Measurements from ENCODE around the gene ZNF362.
A peak's percentile ranks its signal among the peaks of the same experiment; 100 is the strongest.

The ZNF362 gene

GRCh38 chr1:33297911-33298622, 41.8 kb downstream of the ZNF362 start:
- Histone ChIP-seq H2BK120ac (ENCODE audit: insufficient read depth, low read length, poor library complexity) (no peak overlapping the region), H3K4me1 (ENCODE audit: control insufficient read depth in 1 of 2, insufficient read depth in 2 of 2, low read length in 2 of 2) (peaks cover 0 to 3% of the 10 kb centered on the region in 2 experiments), H2BK5ac (ENCODE audit: low read depth, low read length, poor library complexity) (no peak overlapping the region), H3K4me2 (ENCODE audit: low read length) (no peak overlapping the region), H3K79me1 (ENCODE audit: low read length) (no peaks in the 10 kb centered on the region), H3K79me2 (ENCODE audit: control insufficient read depth, insufficient read depth, low read length, poor library complexity) (no peaks in the 10 kb centered on the region), H3K9ac (ENCODE audit: low read length) (no peak overlapping the region), H3K36me3 (ENCODE audit: control insufficient read depth in 1 of 2, insufficient read depth in 2 of 2, low read length in 2 of 2) (peaks cover 46 to 54% of the 10 kb centered on the region in 2 experiments), H4K12ac (ENCODE audit: low read depth, low read length) (peak overlapping the region; percentile 14), H2AK5ac (ENCODE audit: low read length) (no peak overlapping the region), H3K18ac (ENCODE audit: low read length) (no peak overlapping the region), H4K91ac (ENCODE audit: low read depth, low read length) (no peak overlapping the region), H3K9me3 (ENCODE audit: insufficient read depth, low read depth, low read length) (no peaks in the 10 kb centered on the region), H3K27ac (ENCODE audit: low read depth, low read length) (no peak overlapping the region), H3K27me3 (ENCODE audit: insufficient read depth, low read length) (no peaks in the 10 kb centered on the region), H3K4ac (ENCODE audit: low read depth, low read length) (no peak overlapping the region), H4K8ac (ENCODE audit: low read depth, low read length) (no peak overlapping the region), H3K4me3 (ENCODE audit: low read depth, low read length) (no peak overlapping the region), H2AFZ (ENCODE audit: insufficient read depth, low read length, poor library complexity) (no peak overlapping the region), H3K23ac (ENCODE audit: low read length) (no peak overlapping the region), H2BK12ac (ENCODE audit: low read length) (no peak overlapping the region), H3K14ac (ENCODE audit: low read length) (no peak overlapping the region)
- no peak for DNase-seq
- WGBS (ENCODE audit: extremely low coverage, insufficient coverage, insufficient read length), result no CpG with 5 or more reads among the region's 4 CpGs

DNA sequence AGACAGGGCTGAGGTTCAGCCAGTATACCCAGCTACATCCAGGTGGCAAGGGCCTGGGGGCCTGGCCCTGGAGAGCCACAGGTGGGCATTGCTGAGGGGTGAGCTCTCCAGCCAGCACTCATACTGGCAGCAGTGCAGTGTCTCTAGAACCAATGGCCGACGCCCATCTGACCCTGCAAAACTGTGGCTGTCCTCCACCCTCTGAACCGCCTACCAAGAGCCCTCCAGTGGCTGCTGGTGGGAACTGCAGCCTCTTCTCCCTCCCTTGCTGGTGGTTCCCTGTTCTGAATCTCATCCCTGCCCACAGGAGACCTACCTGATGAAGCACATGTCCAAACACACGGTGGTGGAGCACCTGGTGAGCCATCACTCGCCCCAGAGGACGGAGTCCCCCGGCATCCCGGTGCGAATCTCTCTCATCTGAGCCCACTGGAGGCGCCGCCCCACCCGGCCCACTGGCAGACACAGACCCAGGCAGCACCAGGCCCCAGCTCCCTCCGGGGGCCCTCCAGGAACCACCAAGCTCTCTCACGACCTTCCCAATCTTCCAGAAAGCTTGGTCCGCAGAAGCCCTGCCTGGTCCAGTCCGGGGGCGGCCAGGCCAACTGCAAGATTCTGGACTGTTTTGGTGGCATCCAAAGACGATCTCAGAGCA, 42.5 kb downstream of the ZNF362 start:
- no peaks in the 10 kb centered on the region for H3K9me3 ChIP-seq (ENCODE audit: insufficient read depth, low read depth, low read length)
- H3K14ac ChIP-seq (ENCODE audit: low read length), result no peak overlapping the region
- no peak overlapping the region for H3K4ac ChIP-seq (ENCODE audit: low read depth, low read length)
- H3K9ac ChIP-seq (ENCODE audit: low read length), result no peak overlapping the region
- no peak overlapping the region for H2AK5ac ChIP-seq (ENCODE audit: low read length)
- H4K8ac ChIP-seq (ENCODE audit: low read depth, low read length), result no peak overlapping the region
- H2BK12ac ChIP-seq (ENCODE audit: low read length), result no peak overlapping the region
- no peak overlapping the region for H3K27ac ChIP-seq (ENCODE audit: low read depth, low read length)
- peak overlapping the region; percentile 14 for H4K12ac ChIP-seq (ENCODE audit: low read depth, low read length)
- H2BK120ac ChIP-seq (ENCODE audit: insufficient read depth, low read length, poor library complexity), result no peak overlapping the region
- no peaks in the 10 kb centered on the region for H3K27me3 ChIP-seq (ENCODE audit: insufficient read depth, low read length)
- no peak overlapping the region for H3K23ac ChIP-seq (ENCODE audit: low read length)
- no peak overlapping the region for H3K18ac ChIP-seq (ENCODE audit: low read length)
- peaks cover 41 to 49% of the 10 kb centered on the region in 2 experiments for H3K36me3 ChIP-seq (ENCODE audit: control insufficient read depth in 1 of 2, insufficient read depth in 2 of 2, low read length in 2 of 2)
- H4K91ac ChIP-seq (ENCODE audit: low read depth, low read length), result no peak overlapping the region
- H3K4me3 ChIP-seq (ENCODE audit: low read depth, low read length), result no peak overlapping the region
- WGBS (ENCODE audit: extremely low coverage, insufficient coverage, insufficient read length), result no CpG with 5 or more reads among the region's 18 CpGs
- no peaks in the 10 kb centered on the region for H3K79me1 ChIP-seq (ENCODE audit: low read length)
- no peak overlapping the region for H2BK5ac ChIP-seq (ENCODE audit: low read depth, low read length, poor library complexity)
- peaks cover 0 to 3% of the 10 kb centered on the region in 2 experiments for H3K4me1 ChIP-seq (ENCODE audit: control insufficient read depth in 1 of 2, insufficient read depth in 2 of 2, low read length in 2 of 2)
- no peak overlapping the region for H3K4me2 ChIP-seq (ENCODE audit: low read length)
- no peaks in the 10 kb centered on the region for H3K79me2 ChIP-seq (ENCODE audit: control insufficient read depth, insufficient read depth, low read length, poor library complexity)
- H2AFZ ChIP-seq (ENCODE audit: insufficient read depth, low read length, poor library complexity), result no peak overlapping the region
- DNase-seq, result peak; percentile 28 to 83

DNA sequence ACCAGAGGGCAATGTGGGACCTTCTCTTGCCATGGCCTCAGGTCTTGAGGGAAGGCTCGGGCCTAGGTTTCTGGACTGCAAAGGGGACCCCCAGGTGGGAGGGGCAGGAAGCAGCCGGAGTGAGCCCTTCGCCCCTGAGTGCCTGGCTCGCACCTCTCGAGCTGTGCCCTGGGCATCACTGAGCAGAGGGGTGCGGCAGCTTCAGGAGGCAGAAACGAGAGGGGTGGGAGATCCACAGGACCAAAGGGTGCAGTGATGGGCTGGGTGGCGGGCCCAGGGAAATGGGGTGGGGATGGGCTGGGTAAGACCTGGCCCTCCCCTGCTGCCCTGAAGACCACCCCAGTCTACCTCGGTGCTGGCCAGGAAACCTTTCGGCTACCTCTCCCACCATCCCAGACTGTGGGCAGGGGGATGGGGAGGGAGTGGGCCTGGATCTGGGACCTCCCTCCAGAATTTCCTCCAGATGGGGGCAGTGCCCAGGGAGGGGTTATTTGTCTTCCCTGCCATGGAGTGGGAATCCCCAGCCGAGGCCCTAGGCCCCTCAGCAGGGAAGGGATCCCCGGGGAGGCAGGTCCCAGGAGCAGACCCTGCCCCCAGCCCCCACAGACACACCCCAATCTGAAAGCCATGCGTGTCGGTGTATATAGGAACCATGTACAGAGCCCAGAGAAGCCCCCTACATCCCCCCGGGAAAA, 43.3 kb downstream of the ZNF362 start:
- no peak overlapping the region for H2BK12ac ChIP-seq (ENCODE audit: low read length)
- H2AK5ac ChIP-seq (ENCODE audit: low read length), result no peak overlapping the region
- H3K9ac ChIP-seq (ENCODE audit: low read length), result no peak overlapping the region
- H4K12ac ChIP-seq (ENCODE audit: low read depth, low read length), result no peak overlapping the region
- H2AFZ ChIP-seq (ENCODE audit: insufficient read depth, low read length, poor library complexity), result no peak overlapping the region
- no peak overlapping the region for H3K18ac ChIP-seq (ENCODE audit: low read length)
- no peak overlapping the region for H3K4me2 ChIP-seq (ENCODE audit: low read length)
- H2BK5ac ChIP-seq (ENCODE audit: low read depth, low read length, poor library complexity), result no peak overlapping the region
- no peak overlapping the region for H2BK120ac ChIP-seq (ENCODE audit: insufficient read depth, low read length, poor library complexity)
- H3K27ac ChIP-seq (ENCODE audit: low read depth, low read length), result no peak overlapping the region
- peaks cover 38 to 43% of the 10 kb centered on the region in 2 experiments for H3K36me3 ChIP-seq (ENCODE audit: control insufficient read depth in 1 of 2, insufficient read depth in 2 of 2, low read length in 2 of 2)
- H3K4me1 ChIP-seq (ENCODE audit: control insufficient read depth in 1 of 2, insufficient read depth in 2 of 2, low read length in 2 of 2), result peaks cover 0 to 3% of the 10 kb centered on the region in 2 experiments
- H4K91ac ChIP-seq (ENCODE audit: low read depth, low read length), result no peak overlapping the region
- no peak overlapping the region for H3K23ac ChIP-seq (ENCODE audit: low read length)
- no peak overlapping the region for H3K4ac ChIP-seq (ENCODE audit: low read depth, low read length)
- H3K4me3 ChIP-seq (ENCODE audit: low read depth, low read length), result no peak overlapping the region
- WGBS (ENCODE audit: extremely low coverage, insufficient coverage, insufficient read length), result no CpG with 5 or more reads among the region's 15 CpGs
- H3K14ac ChIP-seq (ENCODE audit: low read length), result no peak overlapping the region
- no peaks in the 10 kb centered on the region for H3K27me3 ChIP-seq (ENCODE audit: insufficient read depth, low read length)
- no peak overlapping the region for H4K8ac ChIP-seq (ENCODE audit: low read depth, low read length)
- H3K79me2 ChIP-seq (ENCODE audit: control insufficient read depth, insufficient read depth, low read length, poor library complexity), result no peaks in the 10 kb centered on the region
- H3K79me1 ChIP-seq (ENCODE audit: low read length), result no peaks in the 10 kb centered on the region
- H3K9me3 ChIP-seq (ENCODE audit: insufficient read depth, low read depth, low read length), result no peaks in the 10 kb centered on the region
- no peak for DNase-seq

DNA sequence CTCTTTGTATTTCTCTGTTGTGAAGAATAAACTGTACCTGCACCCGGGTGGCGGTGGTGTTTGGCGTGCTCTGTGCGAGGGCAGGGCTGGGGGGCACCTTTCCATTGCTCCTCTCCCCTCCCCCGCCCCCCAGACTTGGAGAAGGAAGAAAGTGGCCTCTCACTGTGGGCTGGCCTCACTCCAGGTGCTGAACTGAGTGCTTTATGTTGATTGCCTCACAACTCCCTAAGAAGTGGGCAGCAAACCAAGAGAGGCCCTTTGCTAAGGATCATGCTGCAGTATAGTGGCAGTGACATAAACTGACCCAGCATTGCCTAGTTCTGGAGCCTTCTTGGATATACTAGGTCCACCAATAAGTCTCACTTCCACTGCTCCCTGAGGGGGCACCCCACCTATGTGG, 44.4 kb downstream of the ZNF362 start:
- no peak overlapping the region for H2BK5ac ChIP-seq (ENCODE audit: low read depth, low read length, poor library complexity)
- H4K8ac ChIP-seq (ENCODE audit: low read depth, low read length), result no peak overlapping the region
- H4K91ac ChIP-seq (ENCODE audit: low read depth, low read length), result no peak overlapping the region
- no peaks in the 10 kb centered on the region for H3K79me1 ChIP-seq (ENCODE audit: low read length)
- H3K4me2 ChIP-seq (ENCODE audit: low read length), result no peak overlapping the region
- H3K27ac ChIP-seq (ENCODE audit: low read depth, low read length), result no peak overlapping the region
- no peak overlapping the region for H3K18ac ChIP-seq (ENCODE audit: low read length)
- peaks cover 0 to 3% of the 10 kb centered on the region in 2 experiments for H3K4me1 ChIP-seq (ENCODE audit: control insufficient read depth in 1 of 2, insufficient read depth in 2 of 2, low read length in 2 of 2)
- H3K4ac ChIP-seq (ENCODE audit: low read depth, low read length), result no peak overlapping the region
- H2AFZ ChIP-seq (ENCODE audit: insufficient read depth, low read length, poor library complexity), result no peak overlapping the region
- H2BK120ac ChIP-seq (ENCODE audit: insufficient read depth, low read length, poor library complexity), result no peak overlapping the region
- H3K23ac ChIP-seq (ENCODE audit: low read length), result no peak overlapping the region
- no CpG with 5 or more reads among the region's 5 CpGs for WGBS (ENCODE audit: extremely low coverage, insufficient coverage, insufficient read length)
- no peak overlapping the region for H3K9ac ChIP-seq (ENCODE audit: low read length)
- H2BK12ac ChIP-seq (ENCODE audit: low read length), result no peak overlapping the region
- DNase-seq, result no peak
- peaks cover 31 to 34% of the 10 kb centered on the region in 2 experiments for H3K36me3 ChIP-seq (ENCODE audit: control insufficient read depth in 1 of 2, insufficient read depth in 2 of 2, low read length in 2 of 2)
- H3K27me3 ChIP-seq (ENCODE audit: insufficient read depth, low read length), result no peaks in the 10 kb centered on the region
- no peak overlapping the region for H3K14ac ChIP-seq (ENCODE audit: low read length)
- no peaks in the 10 kb centered on the region for H3K9me3 ChIP-seq (ENCODE audit: insufficient read depth, low read depth, low read length)
- no peaks in the 10 kb centered on the region for H3K79me2 ChIP-seq (ENCODE audit: control insufficient read depth, insufficient read depth, low read length, poor library complexity)
- no peak overlapping the region for H4K12ac ChIP-seq (ENCODE audit: low read depth, low read length)
- no peak overlapping the region for H3K4me3 ChIP-seq (ENCODE audit: low read depth, low read length)
- H2AK5ac ChIP-seq (ENCODE audit: low read length), result no peak overlapping the region

All from trophoblast cell (in vitro differentiated cells and primary cell).